Keratinocyte (primary cell): ENCODE data around the gene PPP6R1. TPM values are rescaled to one million over a fixed set of nuclear protein-coding genes. Genes with fewer than 3 reads are reported as not detected.

Source experiments
- DNase-seq: peaks from one replicate; pipeline ENCODE4 v3.0.0-alpha.2; 2011; ENCODE audit warnings: low read depth, missing footprints, low spot score
- FAIRE-seq: peaks from 2 replicates; lab custom pipeline; 2011; peaks lifted over from hg19 to GRCh38; lab: Jason Lieb, UNC
- H2AFZ ChIP-seq: 2 replicates; pipeline ENCODE4 v1.6.0; 2012; ENCODE audit warnings: low read length, control low read depth, inconsistent platforms; ENCODE audit not compliant: control insufficient read depth
- H3K27ac ChIP-seq: 2 replicates; pipeline ENCODE4 v1.5.1; 2011; ENCODE audit warnings: low read length; ENCODE audit not compliant: control insufficient read depth, insufficient read depth
- H3K27me3 ChIP-seq: 3 replicates; pipeline ENCODE4 v1.6.0; 2011; ENCODE audit warnings: low read length; ENCODE audit not compliant: control insufficient read depth, insufficient read depth; ENCODE audit errors: extremely low read depth
- H3K36me3 ChIP-seq, 2 experiments: 2 replicates in 1 of 2; 3 replicates in 1 of 2; pipeline ENCODE4 v1.5.1; 2011; ENCODE audit warnings: low read length in 2 of 2, mild to moderate bottlenecking in 1 of 2; ENCODE audit not compliant: control insufficient read depth in 2 of 2, insufficient read depth in 2 of 2; ENCODE audit errors: extremely low read depth in 1 of 2
- H3K4me1 ChIP-seq: 3 replicates; pipeline ENCODE4 v1.5.1; 2011; ENCODE audit warnings: low read length; ENCODE audit not compliant: control insufficient read depth, insufficient read depth; ENCODE audit errors: extremely low read depth
- H3K4me2 ChIP-seq: 3 replicates; pipeline ENCODE4 v1.6.0; 2011; ENCODE audit warnings: low read depth, low read length; ENCODE audit not compliant: control insufficient read depth, insufficient read depth; ENCODE audit errors: extremely low read depth
- H3K4me3 ChIP-seq, 3 experiments: fragments of 200-600 bp in 1 of 3; sonication (generic) in 1 of 3; 2 replicates in 2 of 3; 3 replicates in 1 of 3; pipeline ENCODE4 v1.5.1; 2011 to 2016; ENCODE audit warnings: low read length in 3 of 3, mild to moderate bottlenecking in 3 of 3, control low read depth in 2 of 3, inconsistent platforms in 1 of 3, low read depth in 1 of 3, mixed read lengths in 1 of 3, mixed run types in 1 of 3, moderate library complexity in 1 of 3; ENCODE audit not compliant: control insufficient read depth in 2 of 3, insufficient read depth in 2 of 3; ENCODE audit errors: extremely low read depth in 1 of 3
- H3K79me2 ChIP-seq: 2 replicates; pipeline ENCODE4 v1.6.0; 2012; ENCODE audit warnings: low read length; ENCODE audit not compliant: control insufficient read depth, insufficient read depth
- H3K9ac ChIP-seq: 3 replicates; pipeline ENCODE4 v1.6.0; 2011; ENCODE audit warnings: low read length; ENCODE audit not compliant: control insufficient read depth, insufficient read depth; ENCODE audit errors: extremely low read depth
- H3K9me1 ChIP-seq: 3 replicates; pipeline ENCODE4 v1.6.0; 2011; ENCODE audit warnings: low read length; ENCODE audit not compliant: control insufficient read depth, insufficient read depth; ENCODE audit errors: extremely low read depth
- H3K9me3 ChIP-seq: 2 replicates; pipeline ENCODE4 v1.5.1; 2012; ENCODE audit warnings: low read depth, low read length; ENCODE audit not compliant: control insufficient read depth
- H4K20me1 ChIP-seq: 3 replicates; pipeline ENCODE4 v1.6.0; 2011; ENCODE audit warnings: low read length; ENCODE audit not compliant: control insufficient read depth, insufficient read depth; ENCODE audit errors: extremely low read depth
- CTCF ChIP-seq, 3 experiments: IDR thresholded peaks in 1 of 3; conservative IDR thresholded peaks in 1 of 3; optimal IDR thresholded peaks in 1 of 3; 2 replicates in 2 of 3; 3 replicates in 1 of 3; pipeline versions ENCODE3 to v1.5.1; 2011; ENCODE audit warnings: low read length in 3 of 3, mild to moderate bottlenecking in 3 of 3, moderate library complexity in 2 of 3, control low read depth in 1 of 3, inconsistent platforms in 1 of 3; ENCODE audit not compliant: insufficient read depth in 2 of 3; ENCODE audit errors: extremely low read depth in 1 of 3
- EZH2 ChIP-seq: IDR thresholded peaks from one replicate; pipeline ENCODE4 v1.6.1; 2012; ENCODE audit warnings: inconsistent platforms, mild to moderate bottlenecking, low read length, moderate library complexity
- dilution Hi-C: fragments of 300-500 bp; cut with MboI; formaldehyde crosslinking; loops from one replicate; pipeline ENCODE4 v1.7.0; 2020; ENCODE audit warnings: low sequenced_read_pairs; ENCODE audit not compliant: extremely low pct_ligation_motif_present
- polyA plus RNA-seq, 5 experiments: library from polyadenylated mRNA; depleted of rRNA in 3 of 5; stranded (reverse) in 3 of 5; stranded (forward) in 1 of 5; unstranded in 1 of 5; fragments of >200 nt; gene quantifications; 1 replicate in 1 of 5; 2 replicates in 3 of 5; 3 replicates in 1 of 5; pipeline versions ENCODE4 v1.2.1 to v1.2.3, GENCODE V29; 2011 to 2012; ENCODE audit warnings: missing spikeins in 2 of 5, low read depth in 1 of 5, low replicate concordance in 1 of 5

Gene PPP6R1
- polyA plus RNA-seq, 1 donor (not counting 4 experiments of a cell fraction or from before 2014, with no cell fraction given) = 26.7 TPM

GRCh38 chr19:55266840-55267239 is 8.0 kb upstream of the PPP6R1 start:
- Histone ChIP-seq H3K9me3 (no peaks in the 10 kb centered on the region), H3K79me2 (peaks cover 3% of the 10 kb centered on the region), H3K4me1 (no peaks in the 10 kb centered on the region), H3K4me3 (no peak overlapping the region), H3K27ac (no peak overlapping the region), H4K20me1 (no peaks in the 10 kb centered on the region), H3K9ac (no peak overlapping the region), H3K4me2 (no peak overlapping the region), H3K9me1 (no peaks in the 10 kb centered on the region), H3K36me3 (peaks cover 0 to 5% of the 10 kb centered on the region in 2 experiments), H2AFZ (no peak overlapping the region), H3K27me3 (no peaks in the 10 kb centered on the region)
- no peak for DNase-seq
- no peak for TF ChIP-seq EZH2
- TF ChIP-seq CTCF (optimal IDR thresholded peaks at IDR 0.05 in 1 of 3, IDR thresholded peaks at IDR 0.05 in 1 of 3, conservative IDR thresholded peaks at IDR 0.05 in 1 of 3; ENCODE audit: extremely low read depth in 1 of 3, insufficient read depth in 2 of 3, low read length in 3 of 3) = no peak
- FAIRE-seq = no peak
- dilution Hi-C loops = no loop called here

- no peak for FAIRE-seq
- no peaks in the 10 kb centered on the region for H4K20me1 ChIP-seq
- no peak overlapping the region for H2AFZ ChIP-seq
- no peak overlapping the region for H3K9ac ChIP-seq
- no peaks in the 10 kb centered on the region for H3K27me3 ChIP-seq
- H3K27ac ChIP-seq = no peak overlapping the region
- no peaks in the 10 kb centered on the region for H3K9me1 ChIP-seq
- H3K4me2 ChIP-seq = no peak overlapping the region
- TF ChIP-seq CTCF (optimal IDR thresholded peaks at IDR 0.05 in 1 of 3, IDR thresholded peaks at IDR 0.05 in 1 of 3, conservative IDR thresholded peaks at IDR 0.05 in 1 of 3; ENCODE audit: extremely low read depth in 1 of 3, insufficient read depth in 2 of 3, low read length in 3 of 3) (no peak), EZH2 (no peak)
- dilution Hi-C loops = no loop called here
- no peak for DNase-seq
- peaks cover 0 to 5% of the 10 kb centered on the region in 2 experiments for H3K36me3 ChIP-seq
- H3K79me2 ChIP-seq = peaks cover 3% of the 10 kb centered on the region
- no peaks in the 10 kb centered on the region for H3K9me3 ChIP-seq
- no peaks in the 10 kb centered on the region for H3K4me1 ChIP-seq
- no peak overlapping the region for H3K4me3 ChIP-seq
These were observed 7.6 kb upstream of the PPP6R1 start for GRCh38 chr19:55266404-55266803.
